SU-DHL-6 (cell line): ENCODE data around the gene SETBP1.

ENCODE experiments used
- H2AFZ ChIP-seq: fragments of 200-600 bp; sonication (generic); 2 replicates; pipeline ENCODE4 v1.6.1; 2014; ENCODE audit warnings: low read depth, mild to moderate bottlenecking, moderate library complexity, mixed read lengths, antibody characterized with exemption, low read length; ENCODE audit not compliant: severe bottlenecking
- H3F3A ChIP-seq: fragments of 200-600 bp; shearing (Covaris generic); 2 replicates; pipeline ENCODE4 v1.6.0; 2016; ENCODE audit warnings: antibody characterized with exemption, mild to moderate bottlenecking; ENCODE audit not compliant: insufficient read depth
- H3K27ac ChIP-seq: fragments of 200-600 bp; sonication (generic); 2 replicates; pipeline ENCODE4 v1.5.1; 2016; ENCODE audit warnings: low read depth, mild to moderate bottlenecking, low read length, moderate library complexity, mixed read lengths
- H3K27me3 ChIP-seq: fragments of 200-600 bp; sonication (generic), shearing (Covaris generic); 2 replicates; pipeline ENCODE4 v1.6.0; 2014; ENCODE audit warnings: mild to moderate bottlenecking, low read length
- H3K36me3 ChIP-seq: fragments of 200-600 bp; sonication (generic); 2 replicates; pipeline ENCODE4 v1.6.1; 2014; ENCODE audit warnings: mild to moderate bottlenecking, low read length, mixed read lengths
- H3K4me2 ChIP-seq: fragments of 300-600, 200-600 bp; shearing (Covaris generic), sonication (generic); 2 replicates; pipeline ENCODE4 v1.6.0; 2014; ENCODE audit warnings: low read length, low read depth, mild to moderate bottlenecking; ENCODE audit not compliant: poor library complexity, severe bottlenecking
- H3K4me3 ChIP-seq: fragments of 200-600 bp; sonication (generic); 2 replicates; pipeline ENCODE4 v1.5.1; 2014; ENCODE audit warnings: antibody characterized with exemption, low read length, mild to moderate bottlenecking, mixed read lengths; ENCODE audit not compliant: insufficient read depth, poor library complexity, severe bottlenecking
- H3K79me2 ChIP-seq: fragments of 200-600 bp; sonication (generic); 2 replicates; pipeline ENCODE4 v1.6.1; 2014; ENCODE audit warnings: mild to moderate bottlenecking, low read length, moderate library complexity; ENCODE audit not compliant: insufficient read depth
- H3K9ac ChIP-seq: fragments of 200-600 bp; sonication (generic); 2 replicates; pipeline ENCODE4 v1.7.0; 2014; ENCODE audit warnings: mild to moderate bottlenecking, low read length
- H3K9me2 ChIP-seq: fragments of 200-600 bp; sonication (generic); replicated peaks from 2 replicates; pipeline ENCODE4 v1.6.1; 2014; ENCODE audit warnings: low read length; ENCODE audit not compliant: insufficient read depth
- H3K9me3 ChIP-seq: fragments of 200-600 bp; sonication (generic); 2 replicates; pipeline ENCODE4 v1.6.1; 2014; ENCODE audit warnings: low read length, mixed read lengths; ENCODE audit not compliant: insufficient read depth
- H4K20me1 ChIP-seq: fragments of 200-600 bp; sonication (generic); 2 replicates; pipeline ENCODE4 v1.6.1; 2014; ENCODE audit warnings: low read depth, mild to moderate bottlenecking, antibody characterized with exemption, low read length, moderate library complexity, mixed read lengths
- CTCF ChIP-seq: fragments of 200-600 bp; sonication (generic); IDR thresholded peaks from one replicate; pipeline ENCODE4 v1.5.1; 2017; ENCODE audit warnings: antibody characterized with exemption, mild to moderate bottlenecking, low read length, moderate library complexity; ENCODE audit not compliant: insufficient read depth, poor library complexity, severe bottlenecking
- EZH2phosphoT487 ChIP-seq: fragments of 200-600 bp; sonication (generic), shearing (Covaris generic); conservative IDR thresholded peaks from 2 replicates; pipeline ENCODE4 v1.6.1; 2018; ENCODE audit warnings: mild to moderate bottlenecking, antibody characterized with exemption, low read length, moderate library complexity, mixed read lengths

The SETBP1 gene

GRCh38 chr18:44803019-44803650 is 122.4 kb downstream of the SETBP1 start:
- H3K79me2 ChIP-seq: no peaks in the 10 kb centered on the region
- TF ChIP-seq CTCF (no peak), EZH2phosphoT487 (no peak)
- no peak overlapping the region for H2AFZ ChIP-seq
- no peak overlapping the region for H3K4me3 ChIP-seq
- H3K9ac ChIP-seq: no peak overlapping the region
- H3F3A ChIP-seq: no peaks in the 10 kb centered on the region
- no peaks in the 10 kb centered on the region for H4K20me1 ChIP-seq
- H3K4me2 ChIP-seq: no peak overlapping the region
- H3K9me3 ChIP-seq: no peaks in the 10 kb centered on the region
- H3K27ac ChIP-seq: no peak overlapping the region
- H3K36me3 ChIP-seq: no peaks in the 10 kb centered on the region
- H3K27me3 ChIP-seq: no peaks in the 10 kb centered on the region
- no peaks in the 10 kb centered on the region for H3K9me2 ChIP-seq

GRCh38 chr18:44804033-44804432 is 123.3 kb downstream of the SETBP1 start:
- H3K9ac ChIP-seq: no peak overlapping the region
- no peaks in the 10 kb centered on the region for H3K27me3 ChIP-seq

GRCh38 chr18:44805176-44805575 is 124.5 kb downstream of the SETBP1 start:
- no peak overlapping the region for H3K4me3 ChIP-seq
- no peak overlapping the region for H2AFZ ChIP-seq
- no peaks in the 10 kb centered on the region for H3K27me3 ChIP-seq
- H3K4me2 ChIP-seq: no peak overlapping the region
- H3K9ac ChIP-seq: no peak overlapping the region
- H3K9me3 ChIP-seq: no peaks in the 10 kb centered on the region
- no peaks in the 10 kb centered on the region for H3K9me2 ChIP-seq
- TF ChIP-seq EZH2phosphoT487: no peak
- no peak for TF ChIP-seq CTCF
- no peaks in the 10 kb centered on the region for H3F3A ChIP-seq
- H3K27ac ChIP-seq: no peak overlapping the region
- H4K20me1 ChIP-seq: no peaks in the 10 kb centered on the region
- no peaks in the 10 kb centered on the region for H3K79me2 ChIP-seq
- H3K36me3 ChIP-seq: no peaks in the 10 kb centered on the region

More at GRCh38 chr18:44804033-44804432, 123.3 kb downstream of the SETBP1 start:
- no peaks in the 10 kb centered on the region for H3K79me2 ChIP-seq
- TF ChIP-seq CTCF (no peak), EZH2phosphoT487 (no peak)
- no peaks in the 10 kb centered on the region for H4K20me1 ChIP-seq
- H3K9me2 ChIP-seq: no peaks in the 10 kb centered on the region
- H3K36me3 ChIP-seq: no peaks in the 10 kb centered on the region
- no peak overlapping the region for H3K4me3 ChIP-seq
- H3F3A ChIP-seq: no peaks in the 10 kb centered on the region
- no peak overlapping the region for H3K4me2 ChIP-seq
- H3K27ac ChIP-seq: no peak overlapping the region
- no peak overlapping the region for H2AFZ ChIP-seq
- H3K9me3 ChIP-seq: no peaks in the 10 kb centered on the region
